Fibroblast of villous mesenchyme (primary cell): Measurements from ENCODE around the gene PARP9. TPM values are rescaled to one million over a fixed set of nuclear protein-coding genes. Genes with fewer than 3 reads are reported as not detected.
A peak's percentile ranks its signal among the peaks of the same experiment; 100 is the strongest.

ENCODE experiments used
- DNase-seq: peaks from one replicate; pipeline ENCODE4 v3.0.0-alpha.2; 2010; ENCODE audit warnings: low read depth
- H3K4me3 ChIP-seq: 2 replicates; pipeline ENCODE4 v1.5.1; 2011; ENCODE audit warnings: low read depth, mild to moderate bottlenecking, low read length
- CTCF ChIP-seq: IDR thresholded peaks from 2 replicates; pipeline ENCODE4 v1.5.1; 2012; ENCODE audit warnings: low read depth, mild to moderate bottlenecking, low read length; ENCODE audit not compliant: insufficient read depth
- total RNA-seq: library from RNA; depleted of rRNA; stranded (reverse); fragments of >200 nt; gene quantifications from 2 replicates; pipeline ENCODE4 v1.2.3, GENCODE V29; 2012

PARP9 gene
- total RNA-seq, 1 donor = 34.5 TPM

GRCh38 chr3:122586773-122587485, 22.8 kb upstream of the PARP9 start:
- DNase-seq = no peak
- H3K4me3 ChIP-seq = no peak overlapping the region
- no peak for TF ChIP-seq CTCF

- H3K4me3 ChIP-seq = no peak overlapping the region
- no peak for DNase-seq
- TF ChIP-seq CTCF = no peak
Observed at GRCh38 chr3:122586098-122586497, 22.0 kb upstream of the PARP9 start.

- no peak for TF ChIP-seq CTCF
- DNase-seq = no peak
- no peak overlapping the region for H3K4me3 ChIP-seq
Observed at GRCh38 chr3:122582390-122582789, 18.3 kb upstream of the PARP9 start.

GRCh38 chr3:122581622-122582021, 17.5 kb upstream of the PARP9 start:
- DNase-seq = no peak
- TF ChIP-seq CTCF = no peak
- no peak overlapping the region for H3K4me3 ChIP-seq

- no peak for DNase-seq
- TF ChIP-seq CTCF = no peak
Observed at GRCh38 chr3:122580470-122580869, 16.4 kb upstream of the PARP9 start.

GRCh38 chr3:122578069-122578740, 14.1 kb upstream of the PARP9 start:
- TF ChIP-seq CTCF = no peak
- DNase-seq = no peak
- H3K4me3 ChIP-seq = peak overlapping the region; percentile 55

More at GRCh38 chr3:122580470-122580869, 16.4 kb upstream of the PARP9 start:
- no peak overlapping the region for H3K4me3 ChIP-seq
